Fibroblast of peridontal ligament (primary cell): ENCODE results near the gene CLASP1.
"Not testable (repeated sequence)": the region's sequence is repeated elsewhere in the genome, so short reads cannot be mapped to it uniquely, and the experiment has no call there.

Experiments
- DNase-seq: peaks from one replicate; pipeline ENCODE4 v3.0.0-alpha.2; 2010; ENCODE audit errors: extremely low read depth

CLASP1 gene

GRCh38 chr2:121582272-121582671 lies 67.0 kb downstream of the CLASP1 start:
- DNase-seq, result no peak

GRCh38 chr2:121579309-121579708 lies 70.0 kb downstream of the CLASP1 start:
- no peak for DNase-seq

GRCh38 chr2:121577381-121577780 lies 71.9 kb downstream of the CLASP1 start:
- no peak for DNase-seq

GRCh38 chr2:121576263-121576662 lies 73.0 kb downstream of the CLASP1 start:
- no peak for DNase-seq

- no peak for DNase-seq
Observed at GRCh38 chr2:121575800-121576199, 73.5 kb downstream of the CLASP1 start.

- no peak for DNase-seq
Observed at GRCh38 chr2:121570667-121571055, 78.6 kb downstream of the CLASP1 start.

- no peak for DNase-seq
Observed at GRCh38 chr2:121570036-121570666, 79.1 kb downstream of the CLASP1 start.

- DNase-seq, result no peak
Observed at GRCh38 chr2:121567957-121568409, 81.3 kb downstream of the CLASP1 start.

GRCh38 chr2:121567452-121567851 lies 81.8 kb downstream of the CLASP1 start:
- DNase-seq, result no peak

GRCh38 chr2:121565389-121566250 lies 83.6 kb downstream of the CLASP1 start:
- DNase-seq, result no peak

- DNase-seq, result no peak
Observed at GRCh38 chr2:121564905-121565304, 84.4 kb downstream of the CLASP1 start.

- not testable (repeated sequence) for DNase-seq
Observed at GRCh38 chr2:121563754-121564153, 85.5 kb downstream of the CLASP1 start.

GRCh38 chr2:121562269-121563176 lies 86.7 kb downstream of the CLASP1 start:
- DNase-seq, result no peak

- DNase-seq, result no peak
Observed at GRCh38 chr2:121561617-121562268, 87.5 kb downstream of the CLASP1 start.

- DNase-seq, result no peak
Observed at GRCh38 chr2:121558329-121558728, 90.9 kb downstream of the CLASP1 start.

- no peak for DNase-seq
Observed at GRCh38 chr2:121555008-121555407, 94.3 kb downstream of the CLASP1 start.

- not testable (repeated sequence) for DNase-seq
Observed at GRCh38 chr2:121552477-121553180, 96.6 kb downstream of the CLASP1 start.

GRCh38 chr2:121550669-121551068 lies 98.6 kb downstream of the CLASP1 start:
- DNase-seq, result no peak

- DNase-seq, result no peak
Observed at GRCh38 chr2:121547646-121548045, 101.6 kb downstream of the CLASP1 start.

GRCh38 chr2:121545913-121546312 lies 103.3 kb downstream of the CLASP1 start:
- DNase-seq, result no peak

- DNase-seq, result no peak
Observed at GRCh38 chr2:121545257-121545656, 104.0 kb downstream of the CLASP1 start.
